GM12878 (cell line): Measurements from ENCODE around the gene GALR3. TPM values are rescaled to one million over a fixed set of nuclear protein-coding genes. Genes with fewer than 3 reads are reported as not detected.

Experiments
- ATAC-seq: fragments of 200-7000 bp; cut with Tn5 transposase; 3 replicates; pipeline ENCODE4 v1.9.1; 2020; ENCODE audit warnings: mild to moderate bottlenecking, moderate library complexity
- BruUV-seq: library from RNA; stranded (reverse); fragments of 400-500 nt; replicated peaks from 2 replicates; lab custom pipeline; 2021; lab: Mats Ljungman, UMichigan
- CTCF ChIA-PET: fragments of 300-600 bp; sonication (Branson Sonifier 250); formaldehyde crosslinking; extraction: SDS; loops from one replicate; lab custom pipeline; 2021; ENCODE audit warnings: inconsistent platforms; lab: Yijun Ruan, JAX
- POLR2A ChIA-PET: fragments of 350-600 bp; formaldehyde crosslinking; extraction: SDS; loops from one replicate; lab custom pipeline; 2021; ENCODE audit warnings: inconsistent platforms; lab: Charles Lee
- RAD21 ChIA-PET: fragments of 300-600 bp; sonication (Branson Sonifier 250); formaldehyde crosslinking; loops from one replicate; lab custom pipeline; 2023; ENCODE audit warnings: antibody characterized with exemption; ENCODE audit not compliant: unreplicated experiment; lab: Charles Lee
- SMC1A ChIA-PET: fragments of 300-600 bp; sonication (Branson Sonifier 250); formaldehyde crosslinking; loops from one replicate; lab custom pipeline; 2023; ENCODE audit not compliant: unreplicated experiment, uncharacterized antibody; lab: Charles Lee
- DNase-seq: peaks from one replicate; pipeline ENCODE4 v3.0.0-alpha.2; 2011; ENCODE audit warnings: low read depth, low spot score
- FAIRE-seq: peaks from 3 replicates; lab custom pipeline; 2011; peaks lifted over from hg19 to GRCh38; lab: Jason Lieb, UNC
- H2AFZ ChIP-seq: 2 replicates; pipeline ENCODE4 v1.6.0; 2011; ENCODE audit warnings: low read depth, low read length, control low read depth; ENCODE audit not compliant: control insufficient read depth
- H3K27ac ChIP-seq: 2 replicates; pipeline ENCODE4 v1.5.1; 2011; ENCODE audit warnings: control low read depth; ENCODE audit not compliant: control insufficient read depth, insufficient read depth
- H3K27me3 ChIP-seq, 2 experiments: replicated peaks in 1 of 2; 2 replicates each; pipeline versions ENCODE4 v1.6.0 to v1.6.1; 2011; ENCODE audit warnings: low read length in 1 of 2; ENCODE audit not compliant: control insufficient read depth in 2 of 2, insufficient read depth in 2 of 2
- H3K36me3 ChIP-seq, 2 experiments: 2 replicates each; pipeline ENCODE4 v1.5.1; 2011; ENCODE audit warnings: low read length in 1 of 2; ENCODE audit not compliant: control insufficient read depth in 2 of 2, insufficient read depth in 2 of 2
- H3K4me1 ChIP-seq: 2 replicates; pipeline ENCODE4 v1.6.1; 2011; ENCODE audit warnings: mild to moderate bottlenecking, low read length, moderate library complexity, mixed read lengths; ENCODE audit not compliant: control insufficient read depth, insufficient read depth
- H3K4me2 ChIP-seq: 2 replicates; pipeline ENCODE4 v1.6.0; 2011; ENCODE audit warnings: control low read depth; ENCODE audit not compliant: control insufficient read depth, insufficient read depth
- H3K4me3 ChIP-seq: fragments of 200-600 bp; sonication (generic); 2 replicates; pipeline ENCODE4 v1.5.1; 2016
- H3K79me2 ChIP-seq: 2 replicates; pipeline ENCODE4 v1.6.0; 2011; ENCODE audit warnings: low read length; ENCODE audit not compliant: control insufficient read depth, insufficient read depth
- H3K9ac ChIP-seq: 2 replicates; pipeline ENCODE4 v1.8.0; 2011; ENCODE audit warnings: low read length, control low read depth, mixed read lengths; ENCODE audit not compliant: control insufficient read depth, insufficient read depth
- H3K9me3 ChIP-seq: replicated peaks from 3 replicates; pipeline ENCODE4 v1.5.1; 2011; ENCODE audit warnings: mild to moderate bottlenecking, low read length; ENCODE audit not compliant: control insufficient read depth, insufficient read depth
- H4K20me1 ChIP-seq: 2 replicates; pipeline ENCODE4 v1.6.0; 2011; ENCODE audit not compliant: control insufficient read depth, insufficient read depth
- BCL11A ChIP-seq: IDR thresholded peaks from 2 replicates; pipeline ENCODE4 v1.6.1; 2011; ENCODE audit warnings: low read depth, low read length
- BRCA1 ChIP-seq: IDR thresholded peaks from 2 replicates; pipeline ENCODE4 v1.6.1; 2011; ENCODE audit warnings: low read depth, low read length, improper control_type of control experiment
- DPF2 ChIP-seq: fragments of 450-650 bp; IDR thresholded peaks from 2 replicates; pipeline ENCODE4 v1.6.1; 2017; ENCODE audit warnings: mild to moderate bottlenecking
- HDGF ChIP-seq: fragments of 450-650 bp; IDR thresholded peaks from 2 replicates; pipeline ENCODE4 v1.6.1; 2016; ENCODE audit warnings: antibody characterized with exemption
- LARP7 ChIP-seq: fragments of 450-650 bp; IDR thresholded peaks from 2 replicates; pipeline ENCODE4 v1.6.1; 2017; ENCODE audit warnings: mild to moderate bottlenecking
- MTA3 ChIP-seq: IDR thresholded peaks from 2 replicates; pipeline ENCODE4 v1.6.1; 2012; ENCODE audit warnings: low read length, inconsistent platforms, borderline replicate concordance
- NFYA ChIP-seq: IDR thresholded peaks from 2 replicates; pipeline ENCODE4 v1.6.1; 2011; ENCODE audit warnings: low read depth, mild to moderate bottlenecking, low read length, improper control_type of control experiment, borderline replicate concordance
- NR2C1 ChIP-seq: fragments of 450-650 bp; IDR thresholded peaks from 2 replicates; pipeline ENCODE4 v1.6.1; 2017; ENCODE audit warnings: antibody characterized with exemption, mild to moderate bottlenecking, moderate library complexity
- REST ChIP-seq: IDR thresholded peaks from 2 replicates; pipeline ENCODE4 v1.6.1; 2012; ENCODE audit warnings: mild to moderate bottlenecking, low read depth, low read length
- SREBF2 ChIP-seq: IDR thresholded peaks from 2 replicates; pipeline ENCODE4 v1.6.1; 2012; ENCODE audit warnings: mild to moderate bottlenecking, low read length
- USF2 ChIP-seq: IDR thresholded peaks from 2 replicates; pipeline ENCODE4 v1.6.1; 2011; ENCODE audit warnings: low read depth, low read length, improper control_type of control experiment, borderline replicate concordance
- WGBS: methylation state at CpG from one replicate; pipeline ENCODE4 v1.1.6; 2016; ENCODE audit warnings: low lambda C conversion rate; ENCODE audit not compliant: insufficient replicate concordance, insufficient coverage; ENCODE audit errors: missing lambda C conversion rate; 5-methylcytosine and 5-hydroxymethylcytosine counted together
- in situ Hi-C: fragments of 300-500 bp; cut with MboI; formaldehyde crosslinking; loops from 9 replicates; pipeline ENCODE4 v1.14.3; 2018; ENCODE audit warnings: mixed read lengths
- intact Hi-C: fragments of 100-400 bp; cut with micrococcal nuclease; formaldehyde crosslinking; loops from one replicate; pipeline ENCODE4 v1.14.2; 2022; ENCODE audit not compliant: unreplicated experiment
- polyA plus RNA-seq, 11 experiments: library from polyadenylated mRNA; depleted of rRNA in 4 of 11; unstranded in 6 of 11; stranded (reverse) in 5 of 11; fragments of >200 nt; fragmentation: Nextera tagmentation in 4 of 11; fragmentation: Illumina TruSeq in 1 of 11; extraction: Ambion mirVana in 4 of 11; extraction: Trizol in 1 of 11; gene quantifications; 1 replicate in 1 of 11; 2 replicates in 10 of 11; pipeline versions ENCODE4 v1.2.1 to v1.2.3, GENCODE V29; 2011 to 2016; ENCODE audit warnings: inconsistent platforms in 2 of 11, missing spikeins in 2 of 11, low read depth in 1 of 11
- total RNA-seq, 4 experiments: library from RNA; depleted of rRNA in 3 of 4; stranded (reverse); fragments of >200 nt in 3 of 4; fragmentation: Illumina TruSeq in 1 of 4; extraction: Trizol in 1 of 4; gene quantifications; 2 replicates each; pipeline versions ENCODE4 v1.2.1 to v1.2.3, GENCODE V29; 2013 to 2021

The GALR3 gene
- total and polyA plus RNA-seq, 10 of the 15 experiments (the other 5 are each of a cell fraction or from before 2014, with no cell fraction given), result not detected

DNA sequence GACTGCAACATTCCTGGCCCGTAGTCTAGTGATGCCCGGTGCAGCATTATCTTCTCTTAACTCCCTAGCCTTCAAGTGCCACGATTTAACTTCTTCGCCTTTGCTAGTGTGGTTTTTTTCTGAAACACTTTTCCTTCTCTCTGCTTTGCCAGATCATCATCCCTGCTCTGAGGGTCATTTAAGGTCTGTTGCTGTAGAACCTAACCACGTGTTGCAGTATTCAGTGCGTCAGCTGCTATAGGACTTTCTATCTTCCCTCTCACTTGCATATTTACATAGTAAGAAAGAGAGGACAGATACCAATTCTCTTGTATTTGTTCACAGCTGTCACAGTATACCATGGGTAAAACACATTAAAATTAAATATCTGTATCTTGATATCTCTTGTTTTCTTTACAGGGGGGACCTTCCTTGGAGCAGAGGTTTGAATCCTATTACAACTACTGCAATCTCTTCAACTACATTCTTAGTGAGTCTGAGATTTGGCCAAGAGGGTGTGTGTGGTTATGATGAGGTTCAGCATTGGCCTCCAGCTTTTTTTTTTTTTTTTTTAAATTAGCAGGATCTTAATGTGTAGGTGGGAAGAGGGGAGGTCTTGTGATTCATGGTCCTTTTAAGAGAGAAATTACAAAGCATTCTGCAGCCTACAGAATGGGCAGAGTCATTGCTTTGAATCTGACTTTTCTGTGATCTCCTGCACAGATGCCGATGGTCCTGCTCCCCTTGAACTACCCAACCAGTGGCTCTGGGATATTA, 39.6 kb downstream of the GALR3 start:
- Histone ChIP-seq H3K79me2 (no peaks in the 10 kb centered on the region), H3K27me3 (no peaks in the 10 kb centered on the region), H3K4me3 (no peak overlapping the region), H3K9ac (no peak overlapping the region), H4K20me1 (no peaks in the 10 kb centered on the region), H3K36me3 (peaks cover 11 to 43% of the 10 kb centered on the region in 2 experiments), H3K4me2 (no peak overlapping the region), H3K27ac (no peak overlapping the region), H3K9me3 (no peaks in the 10 kb centered on the region), H3K4me1 (no peaks in the 10 kb centered on the region), H2AFZ (no peak overlapping the region)
- ChIA-PET RAD21 (interaction anchor here (1.0 to 2.5 kb wide), 8 partner anchors 19 to 323 kb away, joined by 3 to 18 read pairs (median 6); partner anchors contain the start of genes ANKRD54 and GGA1), SMC1A (interaction anchor here (0.8 to 3.5 kb wide), 14 partner anchors 8 to 256 kb away, joined by 3 to 53 read pairs (median 6); partner anchors contain the start of genes GCAT and PDXP), CTCF (interaction anchor here (0.6 to 4.8 kb wide), 43 partner anchors 7 to 1507 kb away, joined by 3 to 121 read pairs (median 5); partner anchors contain the start of genes ANKRD54, C22orf23, EIF3L and GALR3), POLR2A (interaction anchor here (0.5 to 1.1 kb wide), 3 partner anchors 13 to 43 kb away, joined by 4 to 8 read pairs (median 4); partner anchors contain the start of gene MICALL1)
- no peak for DNase-seq
- no peak for ATAC-seq
- 94% methylated on average over 7 of the region's 7 CpGs for WGBS
- BruUV-seq, result no TSS peak
- intact Hi-C loops, result loop anchor here (1.0 to 10.0 kb wide), 3 partner anchors 45 to 328 kb away; no protein-coding TSS in a partner anchor
- in situ Hi-C loops, result loop anchor here (5.0 kb wide), 1 partner anchor 45 kb away; no protein-coding TSS in a partner anchor
- TF ChIP-seq BRCA1 (no peak), USF2 (no peak), MTA3 (no peak)
- FAIRE-seq, result no peak

DNA sequence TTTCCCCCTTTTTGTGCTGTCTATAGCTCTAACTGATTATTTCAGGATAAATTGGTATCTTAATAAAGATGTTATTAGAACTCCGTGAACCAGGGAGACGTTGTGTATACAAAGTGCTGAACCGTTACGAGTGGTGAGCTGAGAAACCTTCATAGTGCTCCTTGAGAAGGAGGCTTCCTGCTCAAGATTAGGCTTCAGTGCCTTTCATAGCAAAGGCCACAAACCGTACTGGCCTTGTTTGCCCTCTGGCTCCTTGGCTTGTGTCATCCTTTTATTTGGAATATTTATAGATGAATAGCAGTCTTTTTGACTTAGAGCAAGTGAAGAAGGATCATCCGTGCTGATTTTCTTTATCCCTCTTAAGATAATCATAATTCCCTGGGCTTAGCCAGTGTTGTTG, 42.3 kb downstream of the GALR3 start:
- H3K4me3 ChIP-seq, result no peak overlapping the region
- POLR2A ChIA-PET, result no interaction called here
- BruUV-seq, result no TSS peak
- CTCF ChIA-PET, result interaction anchor here (4.8 kb wide), 1 partner anchor 48 kb away, joined by 121 read pairs; no protein-coding TSS in a partner anchor
- FAIRE-seq (no peak), DNase-seq (no peak), ATAC-seq (no peak)
- no peaks in the 10 kb centered on the region for H3K27me3 ChIP-seq
- H3K4me1 ChIP-seq, result no peaks in the 10 kb centered on the region
- no peak overlapping the region for H3K4me2 ChIP-seq
- 100% methylated on average over 6 of the region's 6 CpGs for WGBS
- peaks cover 23 to 41% of the 10 kb centered on the region in 2 experiments for H3K36me3 ChIP-seq
- no peak overlapping the region for H2AFZ ChIP-seq
- SMC1A ChIA-PET, result interaction anchor here (0.6 to 0.9 kb wide), 3 partner anchors 15 to 204 kb away, joined by 3 read pairs; no protein-coding TSS in a partner anchor
- no peaks in the 10 kb centered on the region for H4K20me1 ChIP-seq
- H3K9ac ChIP-seq, result no peak overlapping the region
- no peaks in the 10 kb centered on the region for H3K9me3 ChIP-seq
- intact Hi-C loops (loop anchor here (10.0 kb wide), 1 partner anchor 331 kb away; no protein-coding TSS in a partner anchor), in situ Hi-C loops (no loop called here)
- RAD21 ChIA-PET, result no interaction called here
- H3K79me2 ChIP-seq, result no peaks in the 10 kb centered on the region
- H3K27ac ChIP-seq, result no peak overlapping the region
- TF ChIP-seq HDGF (no peak), DPF2 (no peak), SREBF2 (no peak), LARP7 (no peak), REST (no peak), BCL11A (no peak), NR2C1 (no peak), NFYA (no peak)
